Stimulated activated CD8-positive, alpha-beta memory T cell treated with anti-CD3 and anti-CD28 coated beads, Interleukin-12 subunit alpha, Interleukin-12 subunit beta, amount 100 ng/mL, for 24 hours (primary cell): ENCODE data around the gene VPS51.

Source experiments
- DNase-seq: peaks from one replicate; pipeline ENCODE4 v3.0.0-alpha.2; 2020; ENCODE audit errors: extremely low read depth

Gene VPS51

DNA sequence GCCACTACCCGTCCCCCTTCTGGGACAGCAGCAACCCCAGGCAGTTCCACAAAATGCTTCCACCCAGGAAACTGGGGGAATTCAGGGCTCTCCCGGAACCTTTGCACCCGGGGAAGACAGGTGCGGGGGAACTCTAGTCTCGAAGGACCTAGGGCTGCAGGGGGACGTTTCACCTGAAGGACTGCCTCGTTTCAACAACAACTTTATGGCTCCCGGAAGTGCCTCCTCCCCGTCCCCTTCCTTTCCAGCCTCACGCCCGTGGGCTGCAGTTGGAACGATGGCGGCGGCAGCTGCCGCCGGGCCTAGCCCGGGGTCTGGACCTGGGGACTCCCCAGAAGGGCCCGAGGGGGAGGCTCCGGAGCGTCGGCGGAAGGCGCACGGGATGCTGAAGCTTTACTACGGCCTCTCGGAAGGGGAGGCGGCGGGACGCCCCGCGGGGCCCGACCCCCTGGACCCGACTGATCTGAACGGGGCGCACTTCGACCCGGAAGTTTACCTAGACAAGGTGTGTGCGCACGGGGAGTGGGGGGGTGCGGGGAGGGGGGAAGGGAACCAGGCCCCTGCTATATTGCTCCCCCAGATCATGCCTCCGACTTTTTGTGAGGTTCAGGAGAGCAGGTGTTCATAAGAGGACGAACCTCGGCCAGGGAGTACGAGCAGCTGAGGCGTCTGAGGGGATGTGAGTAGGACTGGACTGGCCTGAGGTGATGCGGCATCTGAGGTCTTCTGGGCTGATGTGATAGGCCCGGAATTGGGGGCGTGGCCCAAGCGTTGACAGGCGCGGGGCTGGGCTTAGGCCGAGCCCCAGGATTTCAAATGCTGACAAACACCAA, at the start of gene VPS51:
TSS of gene VPS51 (plus strand) at position 241 of the 833 bp plus-strand sequence. CDS start at position 278, 37 bp downstream.
- DNase-seq, result peak; percentile 62

DNA sequence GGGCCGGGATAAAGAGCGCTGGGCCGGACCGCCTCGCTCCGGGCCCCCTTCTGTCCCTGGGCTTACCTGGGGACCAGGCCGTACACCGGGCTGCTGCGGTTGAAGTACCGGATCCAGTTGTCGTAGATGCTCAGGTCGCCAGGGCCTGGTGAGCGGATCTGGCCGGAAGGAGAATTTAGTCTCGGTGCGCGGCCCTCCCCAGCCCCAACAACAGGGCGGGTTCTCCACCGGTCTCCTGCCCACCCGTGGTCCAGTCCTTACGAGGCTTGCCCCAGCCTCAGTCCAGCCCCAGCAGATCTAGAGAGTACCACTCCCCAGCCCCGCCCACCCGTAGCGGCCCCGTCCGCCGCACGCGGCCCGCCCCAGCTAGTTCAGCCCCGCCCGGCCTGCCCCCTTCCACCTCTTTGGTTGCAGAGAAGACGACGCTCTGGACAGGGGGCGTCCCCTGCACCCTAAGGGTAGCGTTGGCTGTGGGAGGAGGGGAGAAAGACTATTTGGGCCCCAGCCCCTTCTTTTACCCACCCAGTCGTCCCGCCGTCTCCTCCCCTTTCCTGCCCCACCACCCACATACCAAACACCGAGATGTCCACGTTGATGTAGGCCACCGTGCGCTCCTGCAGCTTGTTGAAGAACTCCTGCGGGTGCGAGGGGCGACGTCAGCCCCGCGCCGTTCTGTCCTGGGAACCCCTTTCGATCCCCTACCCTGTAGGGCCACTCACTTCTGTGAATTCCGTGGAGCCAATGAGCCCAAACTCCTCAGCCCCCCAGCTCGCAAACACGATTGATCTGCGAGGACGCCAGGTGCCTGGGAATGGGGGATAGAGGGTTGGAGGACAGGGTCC, 48.2 kb upstream of the VPS51 start:
- DNase-seq, result no peak

DNA sequence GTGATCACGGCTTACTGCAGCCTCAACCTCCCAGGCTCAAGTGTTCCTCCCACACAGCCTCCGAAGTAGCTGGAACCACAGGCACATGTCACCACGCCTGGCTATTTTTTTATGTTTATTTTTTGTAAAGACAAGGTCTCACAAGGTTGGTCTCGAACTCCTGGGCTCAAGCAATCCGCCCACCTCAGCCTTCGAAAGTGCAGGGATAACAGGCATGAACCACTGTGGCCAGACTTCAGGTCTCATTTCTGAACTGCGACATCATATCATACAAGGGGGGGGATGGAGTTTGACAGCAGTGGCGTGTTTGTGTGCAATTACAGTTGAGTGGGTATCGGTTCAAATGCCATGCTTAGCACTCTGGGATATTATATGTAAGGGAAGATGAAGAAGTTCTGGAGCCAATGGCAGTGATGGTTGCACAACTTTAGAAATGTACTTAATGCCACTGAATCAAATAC, 44.6 kb upstream of the VPS51 start:
- DNase-seq, result no peak

DNA sequence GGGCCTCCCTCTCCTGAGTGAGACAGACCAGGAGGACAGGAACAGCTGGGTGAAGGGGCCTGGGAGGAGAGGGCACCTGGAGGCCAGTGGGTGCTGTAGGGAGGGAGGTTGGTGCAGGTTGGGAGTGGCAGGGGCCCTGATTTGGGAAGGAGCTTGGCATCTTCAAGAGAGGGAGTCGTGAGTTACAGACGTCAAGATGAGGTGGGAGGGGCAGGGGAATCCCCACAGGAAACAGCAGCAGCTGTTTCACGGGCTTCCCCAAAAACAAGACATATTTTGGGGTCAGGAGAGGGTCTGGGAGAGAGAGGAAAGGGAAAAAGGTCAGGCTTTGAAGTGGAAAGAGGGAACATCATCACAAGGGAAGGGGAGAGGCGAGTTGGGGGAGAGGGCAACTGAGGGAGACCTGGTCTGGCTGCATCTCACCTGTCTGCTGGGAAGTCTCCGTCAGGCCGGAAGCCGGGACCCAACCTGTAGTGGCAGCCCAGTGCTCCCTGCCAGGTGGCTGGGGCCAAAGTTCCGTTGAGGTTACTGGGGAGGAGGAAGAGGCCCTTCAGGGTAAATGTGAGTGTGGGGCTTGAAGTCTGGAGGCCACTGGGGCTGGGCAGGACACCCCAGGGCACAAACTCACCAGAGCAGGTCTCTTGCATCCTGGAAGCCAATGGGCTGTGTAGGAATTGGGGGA, 42.0 kb upstream of the VPS51 start:
- no peak for DNase-seq

DNA sequence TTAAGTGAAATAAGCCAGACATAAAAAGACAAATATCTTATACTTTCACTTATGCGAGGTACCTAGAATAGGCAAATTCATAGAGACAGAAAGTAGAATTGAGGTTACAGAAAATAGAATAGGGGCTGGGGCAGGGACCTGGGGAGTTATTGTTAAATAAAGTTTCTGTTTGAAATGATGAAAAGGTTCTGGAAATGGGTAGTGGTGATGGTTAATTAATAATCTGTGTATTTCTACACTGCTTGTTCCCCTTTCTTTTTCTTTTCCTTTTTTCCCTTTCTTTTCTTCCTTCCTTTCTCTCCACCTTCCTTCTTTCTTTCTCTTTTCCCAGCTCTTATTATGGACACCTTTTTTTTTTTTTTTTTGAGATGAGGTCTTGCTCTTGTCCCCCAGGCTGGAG, 40.5 kb upstream of the VPS51 start:
- DNase-seq, result no peak

DNA sequence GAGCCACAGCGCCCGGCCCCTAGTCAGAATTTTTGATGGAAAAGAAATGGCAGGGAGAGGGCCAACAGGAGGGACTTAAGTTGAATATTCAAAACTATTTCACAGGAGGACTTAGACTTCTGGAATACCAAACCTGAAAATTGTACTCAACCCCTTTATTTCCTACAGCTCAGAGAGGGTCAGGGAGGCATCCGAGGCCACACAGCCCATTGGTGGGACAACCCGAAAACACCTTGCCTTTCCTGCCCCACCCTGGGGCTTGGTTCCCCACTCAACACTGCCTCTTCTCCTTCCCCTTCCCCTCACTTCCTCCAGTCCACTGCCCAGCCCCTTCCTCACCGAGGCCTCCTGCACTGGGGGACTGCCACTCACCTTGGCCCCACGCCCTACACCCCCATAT, 39.0 kb upstream of the VPS51 start:
- DNase-seq, result no peak

DNA sequence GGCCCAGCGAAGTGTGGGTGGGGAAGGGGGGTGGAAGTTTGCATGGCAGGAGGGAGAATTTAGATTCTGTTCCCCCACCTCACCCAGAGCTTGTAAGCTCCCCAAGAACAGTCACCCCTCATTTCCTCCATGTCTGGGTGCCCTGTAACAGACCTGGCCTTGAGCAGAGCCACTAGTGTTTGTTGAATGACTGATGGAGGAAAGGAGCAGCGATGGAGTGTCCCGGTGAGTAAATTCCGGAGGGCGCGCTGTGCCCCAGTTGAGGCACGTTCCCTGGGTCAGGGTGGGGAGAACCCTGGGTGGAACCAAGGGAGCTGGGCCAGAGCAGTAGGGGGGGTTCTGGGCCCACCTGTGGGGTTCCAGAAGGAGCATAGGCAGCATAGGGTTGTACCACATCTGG, 38.5 kb upstream of the VPS51 start:
- DNase-seq, result no peak

DNA sequence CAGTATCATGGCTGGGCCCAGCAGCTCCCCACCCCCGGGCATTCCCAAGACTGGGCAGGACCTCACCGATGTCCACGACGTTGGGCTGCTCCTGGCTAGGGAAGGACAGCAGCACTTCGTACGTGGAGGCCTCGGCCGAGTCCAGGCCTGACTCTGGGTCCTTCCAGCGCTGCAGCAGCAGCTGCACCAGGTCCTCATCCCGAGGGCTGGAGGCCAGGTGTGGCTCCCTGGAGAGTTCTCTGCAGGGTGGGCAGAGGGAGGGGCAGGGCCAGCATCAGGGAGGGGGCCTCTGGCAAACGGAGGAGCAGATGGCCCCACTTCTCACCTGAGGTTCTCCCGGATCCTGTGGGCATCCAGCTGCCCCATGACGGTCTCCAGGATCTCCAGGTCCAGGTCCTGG, 38.0 kb upstream of the VPS51 start:
- no peak for DNase-seq

DNA sequence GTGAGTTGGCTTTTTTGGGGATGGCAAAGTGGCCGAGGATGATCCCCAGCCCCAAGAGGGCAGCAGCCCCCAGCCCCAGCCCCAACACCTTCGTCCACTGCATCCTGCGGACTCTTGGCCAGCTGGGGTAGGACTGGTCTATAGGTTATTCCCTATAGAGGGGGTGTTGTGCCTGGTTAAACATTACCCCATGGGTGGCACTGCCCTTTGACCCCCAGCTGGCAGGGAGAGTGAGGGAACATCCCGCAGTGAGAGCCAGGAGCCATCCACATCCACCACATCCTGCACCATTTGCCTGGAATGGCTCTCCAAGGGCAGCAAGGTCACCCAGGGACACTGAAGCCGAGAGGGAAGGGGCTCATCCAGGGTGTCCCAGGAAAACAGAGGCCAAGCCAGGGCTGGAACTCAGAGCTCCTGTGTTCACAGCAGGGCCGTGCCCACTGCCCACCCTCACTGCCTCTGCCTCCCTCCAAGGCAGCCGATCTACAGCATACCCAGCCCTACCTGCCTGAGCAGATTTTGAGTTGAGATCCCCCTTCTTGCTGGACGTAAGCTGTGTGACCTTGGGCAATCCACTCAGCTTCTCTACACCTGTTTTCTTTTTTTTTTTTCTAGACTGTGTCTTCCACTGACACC, 37.5 kb upstream of the VPS51 start, which contains the start of gene NAALADL1:
TSS of gene NAALADL1 (minus strand) at position 135 of the 636 bp plus-strand sequence. CDS start at position 103, 32 bp downstream.
- DNase-seq, result no peak

DNA sequence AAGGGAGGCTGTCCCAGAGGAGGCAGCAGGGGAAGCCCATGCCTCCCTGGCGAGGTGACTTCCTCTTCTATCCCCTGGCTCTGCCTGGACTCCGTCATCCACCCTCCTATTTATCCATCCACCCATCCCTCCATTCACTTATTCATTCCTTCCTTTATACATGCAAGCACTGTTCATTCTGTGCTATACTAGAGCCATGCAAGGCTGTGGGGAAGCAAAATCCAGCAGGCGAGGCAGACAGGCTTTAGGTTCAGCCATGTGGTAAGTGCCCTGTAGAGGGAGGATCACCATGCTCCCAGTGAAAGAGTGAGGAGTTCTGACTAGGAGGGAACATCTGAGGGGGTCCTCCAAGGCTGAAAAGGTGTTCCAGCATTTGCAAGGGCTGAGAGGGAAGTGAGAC, 36.5 kb upstream of the VPS51 start:
- no peak for DNase-seq

DNA sequence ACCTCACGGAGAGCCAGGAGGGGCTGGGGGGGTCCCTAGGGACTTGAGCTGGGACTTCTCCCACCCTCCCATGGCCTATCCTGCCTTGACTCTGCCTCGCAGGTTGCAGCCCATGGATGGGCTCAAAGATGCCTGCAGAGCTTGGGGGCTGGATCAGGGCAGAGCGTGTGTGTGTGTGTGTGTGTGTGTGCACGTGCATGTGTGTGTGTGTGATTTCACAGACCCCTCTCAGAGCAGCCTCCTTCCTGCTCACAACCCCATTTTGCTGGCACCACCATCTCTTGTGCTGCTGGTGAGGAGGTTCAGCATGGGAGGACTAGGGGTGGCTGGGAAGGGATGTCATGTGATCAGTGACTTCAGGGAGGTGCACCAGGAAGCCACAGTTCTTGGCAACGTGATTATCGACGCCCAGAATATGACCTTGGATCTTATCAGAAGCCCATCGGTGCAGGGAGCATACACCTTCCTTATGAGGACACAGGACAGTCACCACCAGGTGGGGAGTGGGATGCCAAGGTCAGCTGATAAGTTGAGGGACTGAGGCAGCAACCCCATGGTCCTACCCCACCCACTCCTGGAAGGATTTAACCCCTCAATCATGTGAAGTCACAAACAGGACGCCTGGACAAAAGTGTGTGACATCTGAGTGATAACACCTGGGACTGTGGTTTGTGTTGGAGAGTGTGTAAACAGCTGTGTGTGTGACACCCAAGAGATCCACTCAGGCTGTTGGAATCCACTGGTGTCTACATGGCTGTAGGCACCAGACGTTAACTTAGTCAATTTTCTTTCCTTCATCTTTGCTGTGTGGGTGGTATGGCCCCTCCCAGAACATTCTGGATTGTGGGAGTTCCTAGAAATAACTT, 35.8 kb upstream of the VPS51 start:
- DNase-seq, result no peak

DNA sequence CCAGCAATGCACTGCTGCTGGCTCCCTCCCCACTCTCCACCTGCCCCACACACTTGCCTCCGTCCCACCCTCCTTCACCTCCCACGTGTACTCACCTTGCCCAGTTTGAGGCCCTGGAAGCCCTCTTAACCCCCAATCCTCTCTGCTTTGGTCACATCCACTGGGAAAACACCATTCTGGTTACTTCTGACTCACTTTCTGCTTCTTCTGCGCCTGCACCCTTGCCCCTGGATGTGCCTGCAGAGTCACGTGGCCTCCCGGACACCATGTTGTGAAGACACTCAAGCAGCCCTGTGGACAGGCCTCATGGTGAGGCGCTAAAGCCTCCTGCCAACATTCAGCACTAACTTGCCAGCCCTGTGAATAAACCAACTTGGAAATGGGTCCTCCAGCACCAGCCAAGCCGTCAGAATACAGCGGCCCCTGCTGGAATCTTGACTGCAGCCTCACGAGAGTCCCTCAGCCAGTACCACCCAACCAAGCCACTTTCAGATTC, 35.1 kb upstream of the VPS51 start:
- DNase-seq, result no peak

DNA sequence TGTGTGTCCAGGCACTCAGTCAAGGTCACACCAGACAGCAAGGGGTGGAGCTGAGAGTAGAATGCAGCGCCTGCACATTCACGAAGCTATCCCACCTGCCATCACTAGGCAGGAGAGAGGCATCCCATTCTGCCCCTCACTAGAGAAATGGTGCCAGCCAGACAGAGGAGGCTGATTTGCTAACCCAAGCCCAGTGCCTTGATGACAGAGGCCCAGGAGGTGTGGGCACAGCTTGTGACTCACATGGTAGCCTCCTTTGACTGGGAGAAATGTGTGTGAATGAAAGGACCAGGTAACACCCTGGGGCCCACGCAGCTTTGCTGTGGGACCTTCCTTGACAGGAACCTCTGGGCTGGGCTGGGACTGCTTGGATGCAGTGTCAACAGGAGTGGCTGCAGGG, 32.5 kb upstream of the VPS51 start:
- no peak for DNase-seq

DNA sequence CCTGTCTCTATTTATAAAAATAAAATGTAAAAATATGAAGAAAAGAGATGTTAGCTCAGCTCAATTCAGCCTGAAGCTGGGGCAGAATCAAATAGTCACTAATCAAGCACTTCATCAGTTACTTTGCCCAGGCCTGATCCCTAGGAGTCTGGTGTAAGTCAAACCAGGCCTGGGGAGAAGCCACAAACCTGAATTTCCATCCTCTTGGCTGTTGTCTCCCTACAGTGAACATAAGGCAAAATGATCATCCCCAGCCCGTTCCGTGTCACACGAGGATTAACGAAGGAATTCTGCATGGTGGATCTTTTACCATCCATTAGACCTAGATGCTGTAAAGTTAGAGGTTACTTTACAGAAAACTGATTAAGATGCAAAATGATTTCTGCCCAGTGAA, 31.2 kb upstream of the VPS51 start:
- no peak for DNase-seq

DNA sequence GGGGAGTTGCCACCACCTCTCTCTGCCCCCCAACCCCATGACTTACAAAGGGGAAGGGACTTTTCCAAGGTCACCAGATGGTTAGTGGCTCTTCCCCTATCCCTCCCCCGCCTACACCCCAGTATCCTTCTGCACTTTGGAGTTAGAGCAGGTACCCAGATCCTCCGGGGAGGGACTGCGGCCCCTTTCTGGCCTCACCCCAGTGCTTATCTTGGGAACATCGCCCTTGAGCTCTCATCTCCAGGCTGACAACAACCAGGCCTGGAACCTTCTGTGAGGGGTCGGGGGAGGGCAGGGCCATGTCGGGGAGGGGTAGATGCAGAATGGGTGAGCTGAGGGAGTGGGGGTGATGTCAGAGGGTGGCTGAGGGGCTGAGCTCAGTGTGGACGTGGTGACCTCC, 30.2 kb upstream of the VPS51 start:
- DNase-seq, result no peak

DNA sequence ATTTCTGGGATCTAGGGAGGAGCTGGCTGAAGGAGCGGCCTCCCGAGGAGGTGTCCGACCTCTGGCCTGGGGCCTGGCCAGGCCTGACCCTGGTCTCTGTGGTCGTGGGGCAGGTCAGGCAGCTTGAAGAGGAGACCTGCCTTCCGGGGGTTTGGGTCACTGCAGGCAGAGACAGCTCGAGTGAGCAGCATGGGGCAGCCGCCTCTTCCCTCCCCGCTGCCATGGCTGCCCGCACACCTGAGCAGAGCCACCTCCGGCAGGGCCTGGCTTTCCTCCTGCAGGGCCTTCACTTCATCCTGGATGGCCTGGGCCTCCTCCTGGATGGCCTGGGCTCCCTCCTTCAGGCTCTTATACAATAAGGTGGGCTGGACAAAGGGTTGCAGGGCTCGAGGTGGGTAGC, 29.7 kb upstream of the VPS51 start:
- no peak for DNase-seq

DNA sequence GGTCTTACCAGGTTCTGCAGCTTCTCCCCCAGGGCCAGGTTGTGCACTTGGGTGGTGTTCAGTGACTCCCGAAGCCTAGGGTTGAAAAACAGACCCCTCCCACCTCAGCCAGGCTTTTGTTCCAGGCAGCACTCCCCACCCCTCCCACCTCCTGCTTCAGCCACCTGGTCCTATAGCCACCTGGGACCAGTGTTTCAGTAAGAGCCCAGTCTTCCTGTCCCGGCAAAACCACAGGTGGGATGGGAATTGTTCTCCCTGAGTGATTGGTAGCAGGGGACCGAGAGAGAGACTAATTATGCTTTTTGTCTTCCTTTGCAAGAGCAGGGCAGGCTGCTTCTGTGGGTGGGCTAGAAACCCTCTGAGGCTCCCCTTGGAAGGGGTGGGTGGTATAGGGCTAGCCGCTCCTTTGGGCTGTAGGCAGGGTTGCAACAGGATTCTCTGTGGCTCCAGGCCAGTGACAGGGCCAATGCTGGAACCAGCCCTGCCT, 29.2 kb upstream of the VPS51 start:
- no peak for DNase-seq

DNA sequence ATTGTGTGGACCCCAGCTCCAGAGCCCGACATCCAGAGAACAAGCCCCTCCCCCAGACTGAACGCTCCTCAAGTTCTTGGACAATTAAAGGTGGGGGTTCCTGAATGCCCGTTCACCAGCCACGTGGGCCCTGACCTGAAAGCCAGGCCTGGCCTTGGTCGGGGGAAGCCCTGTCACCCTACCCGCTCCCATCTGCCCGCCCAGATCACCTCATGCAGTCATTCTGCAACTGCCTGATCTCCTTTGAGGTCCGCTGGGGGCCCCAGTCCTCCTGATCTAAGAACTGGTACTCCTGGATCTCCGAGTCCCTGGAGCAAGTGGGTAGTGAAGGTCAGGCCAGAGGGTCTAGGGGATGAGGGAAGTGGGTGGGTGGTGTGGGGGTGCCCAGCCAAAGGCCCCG, 28.6 kb upstream of the VPS51 start:
- DNase-seq, result no peak

DNA sequence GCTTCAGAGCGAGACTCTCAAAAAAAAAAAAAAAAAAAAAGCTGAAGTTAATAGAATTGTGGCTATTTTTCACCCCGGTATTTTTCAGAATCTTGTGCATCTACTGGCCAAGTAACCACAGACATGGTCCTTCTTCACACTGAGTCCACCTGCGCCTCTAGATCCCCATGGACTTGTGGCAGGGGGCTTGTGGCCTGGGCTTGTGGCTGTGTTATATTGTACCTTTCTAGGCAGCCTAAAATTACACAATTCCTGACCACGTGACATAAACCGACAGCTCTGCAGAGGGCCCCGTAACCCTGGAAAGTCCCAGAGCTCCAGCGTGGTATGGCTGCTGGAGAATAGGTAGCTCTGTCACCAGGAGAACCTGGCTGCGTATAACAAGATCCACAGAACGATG, 26.8 kb upstream of the VPS51 start:
- DNase-seq, result no peak

DNA sequence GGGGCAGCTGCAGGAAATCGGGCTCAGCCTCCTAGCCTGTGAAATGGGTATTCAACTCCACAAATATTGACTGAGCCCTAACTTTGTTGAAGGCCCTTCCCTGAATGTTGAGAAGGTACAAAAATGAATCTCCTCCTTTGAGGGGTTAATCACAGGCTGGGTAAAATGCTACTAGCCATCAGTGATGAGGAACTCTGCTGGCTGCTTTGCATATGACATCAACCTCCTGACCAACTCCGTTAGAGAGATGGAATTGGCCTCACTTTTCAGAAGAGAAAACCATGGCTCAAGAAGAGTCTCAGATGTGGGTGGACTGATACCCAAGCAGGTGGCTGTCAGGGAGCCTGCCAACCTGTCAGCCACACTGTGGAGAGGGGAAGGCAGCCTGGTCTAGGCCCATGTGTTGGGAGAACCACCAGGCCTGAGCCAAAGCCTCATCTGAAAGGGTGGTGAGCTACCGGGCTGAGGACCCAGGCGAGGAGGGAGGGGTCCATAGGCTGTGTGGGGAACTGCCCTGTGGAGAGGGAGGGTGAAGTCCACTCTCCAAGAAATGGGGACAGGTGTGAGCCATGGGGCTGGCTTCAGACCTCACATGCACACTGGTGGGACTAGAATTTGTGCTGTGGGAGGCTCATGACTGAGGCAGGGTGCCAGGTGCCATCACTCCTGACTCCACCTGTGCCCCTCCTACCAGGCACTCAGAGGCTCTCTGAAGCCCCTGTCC, 23.9 kb upstream of the VPS51 start:
- no peak for DNase-seq
